ENCODE measurements around the gene SYTL3. TPM values are rescaled to one million over a fixed set of nuclear protein-coding genes. Genes with fewer than 3 reads are reported as not detected.

Gene SYTL3
- total and polyA plus RNA-seq, 9 of the 15 experiments (the other 6 are each of a cell fraction or from before 2014, with no cell fraction given): 0.04 to 0.46 (median 0.17) TPM; not detected in 1

DNA sequence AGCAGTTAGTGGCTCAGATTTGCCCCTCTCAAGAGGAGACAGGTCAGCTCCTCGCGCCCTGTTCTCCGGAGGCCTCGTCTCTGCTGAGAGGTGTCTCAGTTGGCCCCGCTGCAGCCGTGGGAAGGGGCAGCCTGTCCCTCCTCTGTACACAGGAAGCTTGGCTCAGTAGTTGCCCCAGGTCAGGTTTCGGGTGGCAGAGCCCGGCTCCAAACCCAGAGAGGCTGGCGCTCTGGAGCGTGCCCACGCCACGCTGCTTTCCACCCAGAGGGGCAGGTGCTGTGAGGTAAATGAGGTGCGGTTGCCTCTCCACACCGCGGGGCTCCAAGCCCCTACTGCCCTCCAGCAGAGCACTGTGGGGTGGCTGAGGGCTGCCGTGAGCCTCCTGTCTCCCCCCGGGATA lies 21.3 kb upstream of the SYTL3 start:
- no peak overlapping the region; a peak in 1 of 4 replicates for H3K9ac ChIP-seq (ENCODE audit: insufficient read depth in 1 of 2, low read depth in 2 of 2, low read length in 2 of 2)
- FAIRE-seq (no peak), DNase-seq (ENCODE audit: extremely low read depth in 1 of 4, low spot score in 3 of 4) (no peak), ATAC-seq (no peak)
- H3K27me3 ChIP-seq (ENCODE audit: control insufficient read depth in 2 of 2, insufficient read depth in 2 of 2, low read length in 2 of 2): no peaks in the 10 kb centered on the region
- CTCF ChIA-PET (ENCODE audit: low intra/inter-chr PET ratio): interaction anchor here (1.1 kb wide), 1 partner anchor 63 kb away, joined by 3 read pairs; no protein-coding TSS in a partner anchor
- H3K79me2 ChIP-seq (ENCODE audit: control insufficient read depth, insufficient read depth, low read length): no peaks in the 10 kb centered on the region
- H3K9me3 ChIP-seq (replicated peaks; ENCODE audit: control insufficient read depth, insufficient read depth, low read depth, low read length): no peaks in the 10 kb centered on the region
- no peak overlapping the region for H2AFZ ChIP-seq (ENCODE audit: low read depth, low read length)
- BruUV-seq (replicated peaks): no TSS peak
- intact Hi-C loops (cut with micrococcal nuclease): no loop called here
- H3K4me3 ChIP-seq: no peak overlapping the region
- no peak overlapping the region for H3K4me2 ChIP-seq (ENCODE audit: insufficient read depth, low read length)
- POLR2A ChIA-PET: interaction anchor here (0.7 to 1.9 kb wide), 4 partner anchors 10 to 46 kb away, joined by 3 to 5 read pairs (median 4); partner anchors contain the start of gene DYNLT1
- H3K36me3 ChIP-seq (ENCODE audit: control insufficient read depth, insufficient read depth, low read length): peaks cover 92% of the 10 kb centered on the region; the same call in 2 of the 3 replicates
- in situ Hi-C loops (cut with MboI): no loop called here
- TF ChIP-seq, protein P1, sequence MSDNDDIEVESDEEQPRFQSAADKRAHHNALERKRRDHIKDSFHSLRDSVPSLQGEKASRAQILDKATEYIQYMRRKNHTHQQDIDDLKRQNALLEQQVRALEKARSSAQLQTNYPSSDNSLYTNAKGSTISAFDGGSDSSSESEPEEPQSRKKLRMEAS (CRISPR knock-in tag; IDR thresholded peaks at IDR 0.05): 0 out of 2 replicates have a peak, but pooled peaks have one; percentile 30
- TF ChIP-seq POLR2G (IDR thresholded peaks at IDR 0.05; ENCODE audit: low read depth, low read length) (peak; percentile 31; the same call in 1 of the 2 replicates), RBM39 (optimal IDR thresholded peaks at IDR 0.05; ENCODE audit: low read depth, low read length) (no peak), ZNF444 (CRISPR knock-in tag; IDR thresholded peaks at IDR 0.05) (no peak)
- no peak overlapping the region for H3K27ac ChIP-seq (ENCODE audit: extremely low read depth, low read depth, low read length)
- H4K20me1 ChIP-seq (replicated peaks; ENCODE audit: control insufficient read depth, insufficient read depth, low read length): peaks cover 12% of the 10 kb centered on the region
- H3K4me1 ChIP-seq (replicated peaks in 1 of 2; ENCODE audit: control insufficient read depth in 2 of 2, insufficient read depth in 2 of 2, low read length in 2 of 2): peaks cover 17 to 21% of the 10 kb centered on the region in 2 experiments
- H3K9me1 ChIP-seq (ENCODE audit: control insufficient read depth, insufficient read depth, low read length): no peaks in the 10 kb centered on the region
- 95% methylated on average over 17 of the region's 17 CpGs for WGBS (ENCODE audit: insufficient coverage, low coverage, missing lambda C conversion rate)

Measured in K562 (cell line).